HepG2 (cell line): Measurements from ENCODE around the gene NIP7. TPM values are rescaled to one million over a fixed set of nuclear protein-coding genes. Genes with fewer than 3 reads are reported as not detected.
A peak's percentile ranks its signal among the peaks of the same experiment; 100 is the strongest.

Experiments used
- AGO1 ChIP-seq: fragments of 200-400 bp; formaldehyde crosslinking; IDR thresholded peaks from 2 replicates; pipeline ENCODE4 v1.6.1; 2017; ENCODE audit warnings: mild to moderate bottlenecking, low read depth, low read length, moderate library complexity; ENCODE audit not compliant: poor library complexity, severe bottlenecking
- ATF1 ChIP-seq: IDR thresholded peaks from 2 replicates; pipeline ENCODE4 v1.6.1; 2016; ENCODE audit warnings: mild to moderate bottlenecking, control low read depth
- ERF ChIP-seq: IDR thresholded peaks from 2 replicates; pipeline ENCODE4 v1.6.1; 2018; ENCODE audit warnings: missing biosample characterization, missing genetic modification reagents
- GTF2F1 ChIP-seq: fragments of 150-350 bp; IDR thresholded peaks from 2 replicates; pipeline ENCODE4 v1.6.1; 2014; ENCODE audit warnings: low read length
- JARID2 ChIP-seq: sonication (generic); formaldehyde crosslinking; IDR thresholded peaks from 2 replicates; pipeline ENCODE4 v1.8.1; 2023; ENCODE audit warnings: missing genetic modification reagents, inconsistent platforms; ENCODE audit not compliant: insufficient replicate concordance
- MTF1 ChIP-seq: sonication (generic); formaldehyde crosslinking; IDR thresholded peaks from 2 replicates; pipeline ENCODE4 v1.5.0; 2020; ENCODE audit warnings: missing genetic modification reagents
- NAIF1 ChIP-seq: sonication (generic); formaldehyde crosslinking; IDR thresholded peaks from 2 replicates; pipeline ENCODE4 v1.5.0; 2020; ENCODE audit warnings: mild to moderate bottlenecking, missing genetic modification reagents, borderline replicate concordance
- NBN ChIP-seq: fragments of 450-650 bp; conservative IDR thresholded peaks from 2 replicates; pipeline ENCODE4 v1.6.1; 2017
- NCOA1 ChIP-seq: sonication (generic); formaldehyde crosslinking; IDR thresholded peaks from 2 replicates; pipeline ENCODE4 v1.9.0; 2021; ENCODE audit warnings: missing genetic modification reagents
- NFIC ChIP-seq: IDR thresholded peaks from 2 replicates; pipeline ENCODE4 v1.6.1; 2012; ENCODE audit warnings: mild to moderate bottlenecking, low read length, inconsistent platforms
- RBM39 ChIP-seq: fragments of 200-400 bp; formaldehyde crosslinking; IDR thresholded peaks from one replicate; pipeline ENCODE4 v1.6.1; 2018; ENCODE audit warnings: antibody characterized with exemption, mild to moderate bottlenecking, low read depth, low read length; ENCODE audit not compliant: poor library complexity, severe bottlenecking
- RORA ChIP-seq: sonication (generic); formaldehyde crosslinking; IDR thresholded peaks from 2 replicates; pipeline ENCODE4 v1.5.0; 2020; ENCODE audit warnings: mild to moderate bottlenecking, missing genetic modification reagents, moderate library complexity
- SMC3 ChIP-seq: IDR thresholded peaks from 2 replicates; pipeline ENCODE4 v1.6.1; 2011; ENCODE audit warnings: low read length, improper control_type of control experiment
- SSRP1 ChIP-seq: IDR thresholded peaks from 2 replicates; pipeline ENCODE4 v1.6.1; 2016; ENCODE audit warnings: control low read depth
- ZFP41 ChIP-seq: sonication (generic); formaldehyde crosslinking; IDR thresholded peaks from 2 replicates; pipeline ENCODE4 v1.4.0; 2020; ENCODE audit warnings: mild to moderate bottlenecking, missing genetic modification reagents, borderline replicate concordance
- ZMYM4 ChIP-seq: sonication (generic); formaldehyde crosslinking; IDR thresholded peaks from 2 replicates; pipeline ENCODE4 v1.8.1; 2023; ENCODE audit warnings: mild to moderate bottlenecking, missing genetic modification reagents
- ZNF124 ChIP-seq: sonication (generic); formaldehyde crosslinking; IDR thresholded peaks from 2 replicates; pipeline ENCODE4 v1.4.0; 2020; ENCODE audit warnings: missing genetic modification reagents
- ZNF30 ChIP-seq: sonication (generic); formaldehyde crosslinking; IDR thresholded peaks from 2 replicates; pipeline ENCODE4 v1.5.0; 2020; ENCODE audit warnings: mild to moderate bottlenecking, missing genetic modification reagents
- ZNF777 ChIP-seq: sonication (generic); formaldehyde crosslinking; IDR thresholded peaks from 2 replicates; pipeline ENCODE4 v1.4.0; 2020; ENCODE audit warnings: missing genetic modification reagents
- ZSCAN29 ChIP-seq: sonication (generic); formaldehyde crosslinking; conservative IDR thresholded peaks from 2 replicates; pipeline ENCODE4 v1.4.0; 2020; ENCODE audit warnings: mild to moderate bottlenecking, missing genetic modification reagents
- polyA plus RNA-seq, 8 experiments: library from polyadenylated mRNA; depleted of rRNA in 3 of 8; stranded (reverse) in 7 of 8; unstranded in 1 of 8; fragments of >200 nt; fragmentation: Illumina TruSeq in 4 of 8; extraction: Trizol in 4 of 8; gene quantifications; 2 replicates each; pipeline versions ENCODE4 v1.2.1 to v1.2.3, GENCODE V29; 2011 to 2016; ENCODE audit warnings: low read depth in 4 of 8, missing spikeins in 1 of 8, mixed read lengths in 1 of 8; ENCODE audit not compliant: insufficient read depth in 1 of 8
- total RNA-seq, 5 experiments: library from RNA; depleted of rRNA; stranded (reverse); fragments of >200 nt; fragmentation: Illumina TruSeq; extraction: Trizol; gene quantifications; 2 replicates each; pipeline ENCODE4 v1.2.3, GENCODE V29; 2016; ENCODE audit warnings: low read depth in 1 of 5
- TF ChIP-seq, protein P1 (sequence below): fragments of 450-650 bp; IDR thresholded peaks from 2 replicates; pipeline ENCODE4 v1.6.1; 2016
- TF ChIP-seq, protein P2 (sequence below): sonication (generic); formaldehyde crosslinking; IDR thresholded peaks from 2 replicates; pipeline ENCODE4 v1.8.1; 2023; ENCODE audit warnings: mild to moderate bottlenecking, missing genetic modification reagents, borderline replicate concordance
- TF ChIP-seq, protein P3 (sequence below): IDR thresholded peaks from 2 replicates; pipeline ENCODE4 v1.6.1; 2012; ENCODE audit warnings: low read length, improper control_type of control experiment
- TF ChIP-seq, protein P4 (sequence below): sonication (generic); formaldehyde crosslinking; IDR thresholded peaks from 2 replicates; pipeline ENCODE4 v1.4.0; 2020; ENCODE audit warnings: missing genetic modification reagents
- TF ChIP-seq, protein P5 (sequence below): sonication (generic); formaldehyde crosslinking; IDR thresholded peaks from 2 replicates; pipeline ENCODE4 v1.8.1; 2023; ENCODE audit warnings: missing genetic modification reagents, mild to moderate bottlenecking, borderline replicate concordance

Gene NIP7
- total and polyA plus RNA-seq, 2 of the 13 experiments (the other 11 are each of a cell fraction or from before 2014, with no cell fraction given) = 15.3 to 114 TPM

DNA sequence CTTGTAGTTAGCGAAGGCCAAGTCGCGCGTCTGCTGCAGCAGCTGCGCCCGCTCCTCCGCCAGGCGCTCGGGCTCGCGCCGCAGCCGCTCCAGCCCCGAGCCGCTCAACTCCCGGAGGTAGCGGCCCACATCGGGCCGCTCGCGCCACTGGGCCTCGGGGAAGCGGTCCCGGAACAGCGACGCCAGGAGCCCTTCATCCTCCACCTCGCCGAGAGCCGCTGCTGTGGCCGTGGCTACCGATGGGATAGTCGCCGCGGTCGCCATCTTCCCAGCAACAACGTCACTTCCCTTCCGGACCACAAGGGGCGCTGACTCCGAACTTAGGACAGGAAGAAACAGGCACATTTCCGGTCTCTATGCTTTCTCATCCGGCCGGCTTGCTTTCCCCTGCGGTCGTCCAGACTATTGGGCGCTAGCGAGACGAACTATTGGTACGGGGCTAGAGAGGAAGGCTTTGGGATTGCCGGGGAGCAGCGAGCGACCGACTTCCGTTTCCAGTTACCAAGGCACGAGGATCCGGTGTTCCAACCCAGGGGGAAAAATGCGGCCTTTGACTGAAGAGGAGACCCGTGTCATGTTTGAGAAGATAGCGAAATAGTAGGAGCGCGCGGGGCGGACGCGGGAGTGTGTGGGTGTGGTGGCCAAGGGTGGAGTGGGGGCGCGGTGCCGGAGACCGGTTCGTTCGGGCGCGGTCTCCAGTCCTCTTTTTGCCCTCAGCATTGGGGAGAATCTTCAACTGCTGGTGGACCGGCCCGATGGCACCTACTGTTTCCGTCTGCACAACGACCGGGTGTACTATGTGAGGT lies at the start of gene NIP7, which contains the start of gene COG8 (continued):
- TF ChIP-seq NFIC (no peak), ERF (CRISPR knock-in tag) (peak; percentile 98), NAIF1 (CRISPR knock-in tag) (no peak; the same call in 1 of the 2 replicates), ZSCAN29 (CRISPR knock-in tag) (peak; percentile 89), NCOA1 (CRISPR knock-in tag) (no peak), RBM39 (peak; percentile 85), ZNF30 (no peak; the same call in 1 of the 2 replicates), AGO1 (peak; percentile 87), ZNF124 (peak; percentile 78), SSRP1 (CRISPR knock-in tag) (peak; percentile 62; the same call in 1 of the 2 replicates), ZMYM4 (CRISPR knock-in tag) (peak; percentile 100), NBN (no peak), JARID2 (CRISPR knock-in tag) (no peak), ZFP41 (CRISPR knock-in tag) (peak; percentile 55; the same call in 1 of the 2 replicates), RORA (CRISPR knock-in tag) (no peak), ZNF777 (CRISPR knock-in tag) (peak; percentile 61), SMC3 (no peak), MTF1 (CRISPR knock-in tag) (peak; percentile 64), ATF1 (CRISPR knock-in tag) (peak; percentile 87), GTF2F1 (no peak)
- TF ChIP-seq, protein P1, sequence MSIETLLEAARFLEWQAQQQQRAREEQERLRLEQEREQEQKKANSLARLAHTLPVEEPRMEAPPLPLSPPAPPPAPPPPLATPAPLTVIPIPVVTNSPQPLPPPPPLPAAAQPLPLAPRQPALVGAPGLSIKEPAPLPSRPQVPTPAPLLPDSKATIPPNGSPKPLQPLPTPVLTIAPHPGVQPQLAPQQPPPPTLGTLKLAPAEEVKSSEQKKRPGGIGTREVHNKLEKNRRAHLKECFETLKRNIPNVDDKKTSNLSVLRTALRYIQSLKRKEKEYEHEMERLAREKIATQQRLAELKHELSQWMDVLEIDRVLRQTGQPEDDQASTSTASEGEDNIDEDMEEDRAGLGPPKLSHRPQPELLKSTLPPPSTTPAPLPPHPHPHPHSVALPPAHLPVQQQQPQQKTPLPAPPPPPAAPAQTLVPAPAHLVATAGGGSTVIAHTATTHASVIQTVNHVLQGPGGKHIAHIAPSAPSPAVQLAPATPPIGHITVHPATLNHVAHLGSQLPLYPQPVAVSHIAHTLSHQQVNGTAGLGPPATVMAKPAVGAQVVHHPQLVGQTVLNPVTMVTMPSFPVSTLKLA = peak; percentile 88
- TF ChIP-seq, protein P2, sequence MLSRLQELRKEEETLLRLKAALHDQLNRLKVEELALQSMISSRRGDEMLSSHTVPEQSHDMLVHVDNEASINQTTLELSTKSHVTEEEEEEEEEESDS (CRISPR knock-in tag) = peak; percentile 72; the same call in 1 of the 2 replicates
- TF ChIP-seq, protein P3, sequence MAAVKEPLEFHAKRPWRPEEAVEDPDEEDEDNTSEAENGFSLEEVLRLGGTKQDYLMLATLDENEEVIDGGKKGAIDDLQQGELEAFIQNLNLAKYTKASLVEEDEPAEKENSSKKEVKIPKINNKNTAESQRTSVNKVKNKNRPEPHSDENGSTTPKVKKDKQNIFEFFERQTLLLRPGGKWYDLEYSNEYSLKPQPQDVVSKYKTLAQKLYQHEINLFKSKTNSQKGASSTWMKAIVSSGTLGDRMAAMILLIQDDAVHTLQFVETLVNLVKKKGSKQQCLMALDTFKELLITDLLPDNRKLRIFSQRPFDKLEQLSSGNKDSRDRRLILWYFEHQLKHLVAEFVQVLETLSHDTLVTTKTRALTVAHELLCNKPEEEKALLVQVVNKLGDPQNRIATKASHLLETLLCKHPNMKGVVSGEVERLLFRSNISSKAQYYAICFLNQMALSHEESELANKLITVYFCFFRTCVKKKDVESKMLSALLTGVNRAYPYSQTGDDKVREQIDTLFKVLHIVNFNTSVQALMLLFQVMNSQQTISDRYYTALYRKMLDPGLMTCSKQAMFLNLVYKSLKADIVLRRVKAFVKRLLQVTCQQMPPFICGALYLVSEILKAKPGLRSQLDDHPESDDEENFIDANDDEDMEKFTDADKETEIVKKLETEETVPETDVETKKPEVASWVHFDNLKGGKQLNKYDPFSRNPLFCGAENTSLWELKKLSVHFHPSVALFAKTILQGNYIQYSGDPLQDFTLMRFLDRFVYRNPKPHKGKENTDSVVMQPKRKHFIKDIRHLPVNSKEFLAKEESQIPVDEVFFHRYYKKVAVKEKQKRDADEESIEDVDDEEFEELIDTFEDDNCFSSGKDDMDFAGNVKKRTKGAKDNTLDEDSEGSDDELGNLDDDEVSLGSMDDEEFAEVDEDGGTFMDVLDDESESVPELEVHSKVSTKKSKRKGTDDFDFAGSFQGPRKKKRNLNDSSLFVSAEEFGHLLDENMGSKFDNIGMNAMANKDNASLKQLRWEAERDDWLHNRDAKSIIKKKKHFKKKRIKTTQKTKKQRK = no peak
- TF ChIP-seq, protein P4, sequence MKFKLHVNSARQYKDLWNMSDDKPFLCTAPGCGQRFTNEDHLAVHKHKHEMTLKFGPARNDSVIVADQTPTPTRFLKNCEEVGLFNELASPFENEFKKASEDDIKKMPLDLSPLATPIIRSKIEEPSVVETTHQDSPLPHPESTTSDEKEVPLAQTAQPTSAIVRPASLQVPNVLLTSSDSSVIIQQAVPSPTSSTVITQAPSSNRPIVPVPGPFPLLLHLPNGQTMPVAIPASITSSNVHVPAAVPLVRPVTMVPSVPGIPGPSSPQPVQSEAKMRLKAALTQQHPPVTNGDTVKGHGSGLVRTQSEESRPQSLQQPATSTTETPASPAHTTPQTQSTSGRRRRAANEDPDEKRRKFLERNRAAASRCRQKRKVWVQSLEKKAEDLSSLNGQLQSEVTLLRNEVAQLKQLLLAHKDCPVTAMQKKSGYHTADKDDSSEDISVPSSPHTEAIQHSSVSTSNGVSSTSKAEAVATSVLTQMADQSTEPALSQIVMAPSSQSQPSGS (CRISPR knock-in tag) = peak; percentile 94
- TF ChIP-seq, protein P5, sequence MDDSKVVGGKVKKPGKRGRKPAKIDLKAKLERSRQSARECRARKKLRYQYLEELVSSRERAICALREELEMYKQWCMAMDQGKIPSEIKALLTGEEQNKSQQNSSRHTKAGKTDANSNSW (CRISPR knock-in tag) = peak; percentile 63; the same call in 1 of the 2 replicates
